Thoracic aorta (tissue), 2 donors: ENCODE measurements around the gene TNIP1. TPM values are rescaled to one million over a fixed set of nuclear protein-coding genes. Genes with fewer than 3 reads are reported as not detected.
A peak's percentile ranks its signal among the peaks of the same experiment; 100 is the strongest.

Experiments used
- ATAC-seq: fragments of 150-250 bp; one replicate; pipeline ENCODE4 v1.8.0; 2017; ENCODE audit warnings: low read depth; ENCODE audit not compliant: insufficient number of reproducible peaks, low FRiP score
- DNase-seq: peaks from one replicate; pipeline ENCODE4 v3.0.0-alpha.2; 2020; ENCODE audit warnings: low spot score
- H3K27ac ChIP-seq, 2 donors: fragments of 200-600 bp; sonication (generic); 1 replicate in 1 of 2; 2 replicates in 1 of 2; pipeline ENCODE4 v1.5.1; 2016; ENCODE audit warnings: mild to moderate bottlenecking in 2 of 2, moderate library complexity in 2 of 2
- H3K27me3 ChIP-seq: fragments of 200-600 bp; sonication (generic); replicated peaks from 2 replicates; pipeline ENCODE4 v1.6.0; 2016; ENCODE audit warnings: mild to moderate bottlenecking; ENCODE audit not compliant: insufficient read depth
- H3K36me3 ChIP-seq: fragments of 200-600 bp; sonication (generic); one replicate; pipeline ENCODE4 v1.5.1; 2016
- H3K4me1 ChIP-seq, 2 donors: fragments of 200-600 bp; sonication (generic); 1 replicate in 1 of 2; 2 replicates in 1 of 2; pipeline versions ENCODE4 v1.5.1 to v1.6.0; 2016; ENCODE audit warnings: low read depth in 2 of 2, mild to moderate bottlenecking in 1 of 2; ENCODE audit not compliant: control insufficient read depth in 1 of 2
- H3K4me3 ChIP-seq: fragments of 200-600 bp; sonication (generic); 2 replicates; pipeline ENCODE4 v1.5.1; 2016; ENCODE audit warnings: mild to moderate bottlenecking
- H3K9me3 ChIP-seq: fragments of 200-600 bp; sonication (generic); 2 replicates; pipeline ENCODE4 v1.5.1; 2016
- total RNA-seq, 2 donors: library from RNA; depleted of rRNA; stranded (reverse); fragments of >200 nt; gene quantifications; one replicate each; pipeline versions ENCODE4 v1.1.0 to v1.2.3, GENCODE V29; 2016
- TF ChIP-seq, protein P1 (sequence below): fragments of 200-600 bp; sonication (generic); IDR thresholded peaks from one replicate; pipeline ENCODE4 v1.5.1; 2019; ENCODE audit warnings: antibody characterized with exemption

Gene TNIP1
- total RNA-seq, 2 donors from 2014 or later = 77.4 to 103 TPM

DNA sequence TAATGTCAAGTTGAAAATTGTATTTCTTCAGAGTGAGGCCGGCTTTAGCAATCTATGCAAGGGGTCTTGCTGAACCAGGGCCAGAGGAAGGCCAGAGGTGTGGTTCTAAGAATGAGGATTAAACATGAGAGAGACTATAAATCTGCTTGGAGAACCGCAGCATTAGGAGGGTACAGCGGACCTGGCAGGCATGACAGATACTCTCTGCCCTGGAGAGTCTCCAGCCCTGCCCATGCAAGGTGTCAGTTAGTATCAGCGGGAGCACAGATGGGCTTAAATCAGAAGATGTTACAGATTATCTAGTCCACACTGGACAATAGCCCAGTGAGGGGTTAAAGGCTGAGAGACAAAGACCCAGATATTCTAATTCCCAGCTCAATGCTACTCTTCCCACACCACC, 71.9 kb downstream of the TNIP1 start:
- Histone ChIP-seq H3K9me3 (no peaks in the 10 kb centered on the region), H3K4me3 (no peak overlapping the region), H3K27me3 (no peaks in the 10 kb centered on the region), H3K4me1 (peaks cover 7 to 32% of the 10 kb centered on the region in 2 donors), H3K27ac (no peak overlapping the region), H3K36me3 (no peaks in the 10 kb centered on the region)
- DNase-seq (no peak), ATAC-seq (no peak)
- TF ChIP-seq, protein P1, sequence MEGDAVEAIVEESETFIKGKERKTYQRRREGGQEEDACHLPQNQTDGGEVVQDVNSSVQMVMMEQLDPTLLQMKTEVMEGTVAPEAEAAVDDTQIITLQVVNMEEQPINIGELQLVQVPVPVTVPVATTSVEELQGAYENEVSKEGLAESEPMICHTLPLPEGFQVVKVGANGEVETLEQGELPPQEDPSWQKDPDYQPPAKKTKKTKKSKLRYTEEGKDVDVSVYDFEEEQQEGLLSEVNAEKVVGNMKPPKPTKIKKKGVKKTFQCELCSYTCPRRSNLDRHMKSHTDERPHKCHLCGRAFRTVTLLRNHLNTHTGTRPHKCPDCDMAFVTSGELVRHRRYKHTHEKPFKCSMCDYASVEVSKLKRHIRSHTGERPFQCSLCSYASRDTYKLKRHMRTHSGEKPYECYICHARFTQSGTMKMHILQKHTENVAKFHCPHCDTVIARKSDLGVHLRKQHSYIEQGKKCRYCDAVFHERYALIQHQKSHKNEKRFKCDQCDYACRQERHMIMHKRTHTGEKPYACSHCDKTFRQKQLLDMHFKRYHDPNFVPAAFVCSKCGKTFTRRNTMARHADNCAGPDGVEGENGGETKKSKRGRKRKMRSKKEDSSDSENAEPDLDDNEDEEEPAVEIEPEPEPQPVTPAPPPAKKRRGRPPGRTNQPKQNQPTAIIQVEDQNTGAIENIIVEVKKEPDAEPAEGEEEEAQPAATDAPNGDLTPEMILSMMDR = no peak

DNA sequence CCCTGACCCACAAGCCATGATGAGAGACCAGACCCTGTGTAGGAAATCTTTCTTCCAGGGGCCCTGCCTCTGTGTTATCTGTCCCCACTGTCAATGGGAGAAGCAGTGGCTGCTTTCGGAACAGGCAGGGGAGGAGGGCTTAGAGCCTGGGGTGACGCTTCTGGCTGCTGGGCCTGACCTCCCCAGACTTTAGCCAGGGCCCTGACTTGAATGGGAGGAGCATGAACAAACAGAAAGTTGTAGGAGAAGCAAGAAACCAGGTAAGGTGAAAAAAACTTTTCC, 72.7 kb downstream of the TNIP1 start:
- Histone ChIP-seq H3K4me1 (peaks cover 7 to 32% of the 10 kb centered on the region in 2 donors), H3K27ac (no peak overlapping the region), H3K36me3 (no peaks in the 10 kb centered on the region), H3K4me3 (no peak overlapping the region), H3K27me3 (no peaks in the 10 kb centered on the region), H3K9me3 (no peaks in the 10 kb centered on the region)
- no peak for ATAC-seq
- TF ChIP-seq, protein P1 = no peak
- no peak for DNase-seq

DNA sequence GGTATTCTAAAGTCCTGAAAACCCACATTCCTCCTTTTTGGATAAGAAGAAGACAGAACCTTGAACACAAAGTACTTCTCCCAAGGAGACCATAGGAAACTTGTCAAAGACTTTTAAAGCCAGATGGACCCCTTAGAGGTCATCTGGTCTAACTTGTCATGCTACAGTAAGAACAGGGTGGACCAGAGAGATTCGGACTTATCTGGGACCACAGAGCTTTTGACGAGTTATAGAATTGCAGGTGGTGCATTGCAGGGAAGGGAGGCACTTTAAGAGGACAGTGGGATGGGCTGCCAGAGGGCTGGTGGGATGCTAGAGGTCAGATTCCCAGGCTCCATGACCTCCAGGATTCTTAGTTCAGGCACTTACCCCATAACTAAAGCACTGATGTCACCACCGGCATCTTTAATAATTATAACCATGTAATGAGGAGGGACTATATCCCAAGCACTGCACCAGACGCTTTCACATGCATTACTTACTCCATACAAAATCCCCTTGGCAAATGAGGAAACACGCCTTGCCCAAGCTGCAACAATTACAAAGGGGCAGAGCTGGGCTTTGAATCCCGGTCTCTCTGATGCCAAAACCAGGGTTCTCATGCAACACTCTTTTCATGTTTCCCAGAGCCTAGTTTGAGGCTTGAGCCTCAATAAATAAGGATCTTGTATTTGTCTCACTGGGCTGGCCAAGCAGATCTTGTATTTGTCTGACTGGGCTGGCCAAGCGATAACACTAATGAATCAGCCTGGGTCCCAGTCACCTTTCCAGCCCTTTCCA, 73.2 kb downstream of the TNIP1 start:
- no peaks in the 10 kb centered on the region for H3K36me3 ChIP-seq
- TF ChIP-seq, protein P1 = no peak

DNA sequence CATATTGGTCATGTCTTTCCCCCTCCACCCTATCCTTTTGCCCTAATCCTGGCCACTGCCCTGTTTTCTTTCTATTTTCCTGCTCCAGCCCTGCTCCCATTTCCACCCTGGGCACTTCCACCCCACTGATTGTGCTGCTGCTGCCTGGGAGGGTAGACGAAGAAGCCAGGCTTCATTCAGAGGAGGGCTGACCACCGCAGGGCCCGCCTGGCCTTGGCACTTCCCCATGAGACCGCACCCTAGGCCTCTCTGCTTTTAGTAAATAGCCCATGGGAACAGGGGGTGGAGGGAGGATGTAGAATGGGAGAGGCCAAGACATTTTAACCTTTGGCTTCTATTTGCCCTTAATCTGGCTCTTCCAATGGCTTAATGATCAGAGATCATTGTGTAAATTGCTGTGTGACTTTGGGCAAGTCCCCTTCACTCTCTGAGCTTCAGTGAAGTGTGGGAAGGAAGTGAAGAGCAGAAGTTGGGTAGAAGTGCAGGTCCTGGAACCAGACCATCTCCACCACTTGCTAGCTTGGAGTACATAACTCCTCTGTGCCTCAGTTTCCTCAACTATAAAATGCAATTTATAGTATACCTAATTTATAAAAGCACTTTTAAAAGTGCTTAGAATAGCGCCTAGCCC, 74.0 kb downstream of the TNIP1 start:
- TF ChIP-seq, protein P1 = no peak
- Histone ChIP-seq H3K4me1 (peaks cover 7 to 32% of the 10 kb centered on the region in 2 donors), H3K27ac (peak overlapping the region; percentile 3 to 62), H3K27me3 (no peaks in the 10 kb centered on the region), H3K4me3 (no peak overlapping the region), H3K36me3 (no peaks in the 10 kb centered on the region), H3K9me3 (no peaks in the 10 kb centered on the region)
- ATAC-seq (no peak), DNase-seq (no peak)

More for the DNA sequence above, 73.2 kb downstream of the TNIP1 start:
- Histone ChIP-seq H3K9me3 (no peaks in the 10 kb centered on the region), H3K4me1 (peaks cover 7 to 32% of the 10 kb centered on the region in 2 donors), H3K4me3 (no peak overlapping the region), H3K27ac (no peak overlapping the region), H3K27me3 (no peaks in the 10 kb centered on the region)
- ATAC-seq (no peak), DNase-seq (no peak)

DNA sequence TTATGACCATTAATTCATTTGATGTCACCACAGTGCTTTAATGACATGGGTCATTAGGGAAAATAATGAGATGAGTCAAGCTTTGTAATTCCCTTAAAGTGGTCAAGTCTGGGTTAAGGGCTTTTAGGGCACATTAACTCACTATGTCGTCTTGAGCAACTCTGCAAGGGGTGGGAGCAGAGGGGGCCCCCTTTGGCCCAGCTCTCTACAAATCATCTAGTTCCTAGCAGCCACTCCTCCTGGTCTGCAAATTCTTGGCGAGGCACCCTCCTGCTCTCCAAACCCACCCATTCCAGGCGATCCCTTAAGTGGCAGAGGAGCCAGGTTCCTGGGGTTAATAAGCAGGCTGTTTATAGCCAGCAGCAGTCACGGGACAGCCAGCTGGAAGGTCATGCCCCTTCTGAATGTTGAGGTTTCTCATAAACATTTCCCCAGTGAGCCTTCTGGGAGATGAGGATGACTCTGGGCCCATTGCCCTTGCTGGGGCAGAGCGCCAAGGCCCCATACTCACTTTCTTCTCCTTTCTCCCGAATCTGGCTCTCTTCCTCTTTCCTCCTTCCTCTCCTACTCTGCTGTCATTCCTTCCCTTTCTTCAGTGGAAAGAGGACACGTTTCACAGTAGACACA, 74.8 kb downstream of the TNIP1 start:
- Histone ChIP-seq H3K4me1 (peaks cover 7 to 32% of the 10 kb centered on the region in 2 donors), H3K27me3 (no peaks in the 10 kb centered on the region), H3K4me3 (no peak overlapping the region), H3K27ac (peak overlapping the region; percentile 3 to 62), H3K9me3 (no peaks in the 10 kb centered on the region), H3K36me3 (no peaks in the 10 kb centered on the region)
- ATAC-seq (peak; percentile 37), DNase-seq (no peak)
- TF ChIP-seq, protein P1 = no peak
